ENCODE data around the gene SLC22A23.

DNA sequence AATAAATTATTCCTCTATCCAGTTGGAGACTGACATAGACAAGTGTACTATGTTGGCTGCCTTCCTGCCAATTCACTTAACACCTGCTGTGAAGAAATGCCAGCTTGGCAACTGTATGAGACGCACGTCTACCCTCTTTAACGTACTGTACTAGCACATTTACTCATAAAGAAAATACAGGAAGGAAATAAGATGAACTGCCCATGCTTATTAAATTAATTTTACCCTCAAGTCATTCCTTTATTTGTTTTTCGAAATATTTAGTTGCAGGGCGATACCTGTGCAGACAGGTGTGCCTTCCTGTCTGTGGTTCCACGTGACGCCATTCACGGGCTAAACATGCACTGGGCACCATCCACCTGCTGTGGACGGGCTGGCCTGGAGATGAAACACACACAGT, 146.1 kb downstream of the SLC22A23 start:
- TF ChIP-seq, protein P1, sequence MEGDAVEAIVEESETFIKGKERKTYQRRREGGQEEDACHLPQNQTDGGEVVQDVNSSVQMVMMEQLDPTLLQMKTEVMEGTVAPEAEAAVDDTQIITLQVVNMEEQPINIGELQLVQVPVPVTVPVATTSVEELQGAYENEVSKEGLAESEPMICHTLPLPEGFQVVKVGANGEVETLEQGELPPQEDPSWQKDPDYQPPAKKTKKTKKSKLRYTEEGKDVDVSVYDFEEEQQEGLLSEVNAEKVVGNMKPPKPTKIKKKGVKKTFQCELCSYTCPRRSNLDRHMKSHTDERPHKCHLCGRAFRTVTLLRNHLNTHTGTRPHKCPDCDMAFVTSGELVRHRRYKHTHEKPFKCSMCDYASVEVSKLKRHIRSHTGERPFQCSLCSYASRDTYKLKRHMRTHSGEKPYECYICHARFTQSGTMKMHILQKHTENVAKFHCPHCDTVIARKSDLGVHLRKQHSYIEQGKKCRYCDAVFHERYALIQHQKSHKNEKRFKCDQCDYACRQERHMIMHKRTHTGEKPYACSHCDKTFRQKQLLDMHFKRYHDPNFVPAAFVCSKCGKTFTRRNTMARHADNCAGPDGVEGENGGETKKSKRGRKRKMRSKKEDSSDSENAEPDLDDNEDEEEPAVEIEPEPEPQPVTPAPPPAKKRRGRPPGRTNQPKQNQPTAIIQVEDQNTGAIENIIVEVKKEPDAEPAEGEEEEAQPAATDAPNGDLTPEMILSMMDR (conservative IDR thresholded peaks at IDR 0.05 in 1 of 2, IDR thresholded peaks at IDR 0.05 in 1 of 2; ENCODE audit: extremely low read depth in 1 of 2, insufficient read depth in 1 of 2, low read depth in 1 of 2, low read length in 2 of 2) = no peak
- no peak for TF ChIP-seq EZH2 (IDR thresholded peaks at IDR 0.05; ENCODE audit: borderline replicate concordance, low read length)

Data from mammary epithelial cell (primary cell).